GM21515 (cell line): ENCODE measurements around the gene POLR1B.
"Not testable (repeated sequence)": the region's sequence is repeated elsewhere in the genome, so short reads cannot be mapped to it uniquely, and the experiment has no call there.

Experiments
- ATAC-seq: cut with Tn5 transposase; IDR thresholded peaks from one replicate; pipeline ENCODE4 v1.9.1; 2021; ENCODE audit not compliant: unreplicated experiment

Gene POLR1B

GRCh38 chr2:112539306-112539705, 3.0 kb upstream of the POLR1B start:
- no peak for ATAC-seq

- ATAC-seq: no peak
Measured at GRCh38 chr2:112540906-112541305, 1.4 kb upstream of the POLR1B start.

GRCh38 chr2:112541315-112542122, 746 bp upstream of the POLR1B start:
- peak; percentile 53 for ATAC-seq

GRCh38 chr2:112542984-112543661, 858 bp downstream of the POLR1B start:
- peak; percentile 5 for ATAC-seq

GRCh38 chr2:112547333-112547732, 5.1 kb downstream of the POLR1B start:
- no peak for ATAC-seq

- ATAC-seq: no peak
Measured at GRCh38 chr2:112548980-112549379, 6.7 kb downstream of the POLR1B start.

- ATAC-seq: no peak
Measured at GRCh38 chr2:112566104-112566503, 23.8 kb downstream of the POLR1B start.

- not testable (repeated sequence) for ATAC-seq
Measured at GRCh38 chr2:112566508-112566907, 24.2 kb downstream of the POLR1B start.

GRCh38 chr2:112572005-112572404, 29.7 kb downstream of the POLR1B start:
- no peak for ATAC-seq

GRCh38 chr2:112577756-112578155, 35.5 kb downstream of the POLR1B start:
- no peak for ATAC-seq

GRCh38 chr2:112579241-112579640, 37.0 kb downstream of the POLR1B start:
- ATAC-seq: no peak

- ATAC-seq: no peak
Measured at GRCh38 chr2:112580084-112580483, 37.8 kb downstream of the POLR1B start.

GRCh38 chr2:112582314-112582746, 40.1 kb downstream of the POLR1B start:
- no peak for ATAC-seq

- ATAC-seq: no peak
Measured at GRCh38 chr2:112583497-112584133, 41.4 kb downstream of the POLR1B start.

- peak; percentile 80 for ATAC-seq
Measured at GRCh38 chr2:112584134-112584890, 42.0 kb downstream of the POLR1B start, which contains the start of gene CHCHD5. CHCHD5 (plus strand) TSS chr2:112584609; CDS start chr2:112584648, 39 bp downstream.

- ATAC-seq: no peak
Measured at GRCh38 chr2:112584891-112585250, 42.6 kb downstream of the POLR1B start.

- no peak for ATAC-seq
Measured at GRCh38 chr2:112585400-112585799, 43.1 kb downstream of the POLR1B start.

GRCh38 chr2:112585873-112586464, 43.7 kb downstream of the POLR1B start:
- no peak for ATAC-seq

- ATAC-seq: no peak
Measured at GRCh38 chr2:112588611-112589045, 46.4 kb downstream of the POLR1B start.

- no peak for ATAC-seq
Measured at GRCh38 chr2:112591413-112591812, 49.1 kb downstream of the POLR1B start.

GRCh38 chr2:112593736-112594135, 51.5 kb downstream of the POLR1B start:
- ATAC-seq: no peak
